PC-9 (cell line): ENCODE data around the gene MSI2. TPM values are rescaled to one million over a fixed set of nuclear protein-coding genes. Genes with fewer than 3 reads are reported as not detected.

ENCODE experiments used
- BruUV-seq: library from RNA; stranded (reverse); fragments of 400-500 nt; replicated peaks from 2 replicates; lab custom pipeline; 2021; lab: Mats Ljungman, UMichigan
- CTCF ChIA-PET: fragments of 300-600 bp; sonication (Branson Sonifier 250); formaldehyde crosslinking; loops from one replicate; lab custom pipeline; 2022; ENCODE audit warnings: antibody characterized with exemption; lab: Charles Lee
- POLR2A ChIA-PET: fragments of 300-600 bp; sonication (Branson Sonifier 250); formaldehyde crosslinking; loops from one replicate; lab custom pipeline; 2022; ENCODE audit warnings: antibody characterized with exemption; ENCODE audit not compliant: unreplicated experiment; lab: Charles Lee
- DNase-seq, 2 experiments: peaks; one replicate each; pipeline versions ENCODE4 v3.0.0 to v3.0.0-alpha.2; 2015 to 2022; ENCODE audit warnings: mixed read lengths in 1 of 2
- H2AFZ ChIP-seq: fragments of 200-600 bp; sonication (generic); 2 replicates; pipeline ENCODE4 v1.8.1; 2017; ENCODE audit warnings: antibody characterized with exemption
- H3F3A ChIP-seq: fragments of 200-600 bp; sonication (generic); 2 replicates; pipeline ENCODE4 v1.8.1; 2017; ENCODE audit warnings: antibody characterized with exemption, mild to moderate bottlenecking, low read depth; ENCODE audit not compliant: insufficient read depth
- H3K27ac ChIP-seq: fragments of 200-600 bp; sonication (generic); 2 replicates; pipeline ENCODE4 v1.6.1; 2016; ENCODE audit warnings: mixed run types
- H3K27me3 ChIP-seq: fragments of 200-600 bp; sonication (generic); 2 replicates; pipeline ENCODE4 v1.6.1; 2016; ENCODE audit warnings: low read depth, mixed run types; ENCODE audit not compliant: insufficient read depth
- H3K36me3 ChIP-seq: fragments of 200-600 bp; sonication (generic); 2 replicates; pipeline ENCODE4 v1.6.1; 2016; ENCODE audit warnings: low read depth, mixed run types
- H3K4me1 ChIP-seq: fragments of 200-600 bp; sonication (generic); replicated peaks from 2 replicates; pipeline ENCODE4 v1.6.1; 2016; ENCODE audit warnings: mixed run types; ENCODE audit not compliant: insufficient read depth
- H3K4me2 ChIP-seq: fragments of 200-600 bp; sonication (generic); 2 replicates; pipeline ENCODE4 v1.6.1; 2017; ENCODE audit warnings: mixed run types
- H3K4me3 ChIP-seq: fragments of 200-600 bp; sonication (generic); 2 replicates; pipeline ENCODE4 v1.6.1; 2016; ENCODE audit warnings: mixed run types
- H3K79me2 ChIP-seq: fragments of 200-600 bp; sonication (generic); 2 replicates; pipeline ENCODE4 v1.6.1; 2017; ENCODE audit warnings: low read depth, mixed run types
- H3K9me2 ChIP-seq: fragments of 200-600 bp; sonication (generic); 2 replicates; pipeline ENCODE4 v1.8.1; 2017; ENCODE audit warnings: mild to moderate bottlenecking; ENCODE audit not compliant: insufficient read depth
- H3K9me3 ChIP-seq: fragments of 200-600 bp; sonication (generic); 2 replicates; pipeline ENCODE4 v1.8.1; 2016; ENCODE audit warnings: low read depth; ENCODE audit not compliant: insufficient read depth
- H4K20me1 ChIP-seq: fragments of 200-600 bp; sonication (generic); 2 replicates; pipeline ENCODE4 v1.8.1; 2017; ENCODE audit not compliant: insufficient read depth
- EZH2 ChIP-seq: fragments of 200-600 bp; sonication (generic); IDR thresholded peaks from 2 replicates; pipeline ENCODE4 v1.8.0; 2017; ENCODE audit warnings: antibody characterized with exemption, low read depth
- intact Hi-C: fragments of 100-400 bp; cut with micrococcal nuclease; formaldehyde crosslinking; loops from one replicate; pipeline ENCODE4 v1.10.0; 2022; ENCODE audit not compliant: unreplicated experiment
- total RNA-seq: library from RNA; stranded (reverse); gene quantifications from 2 replicates; pipeline ENCODE4 v1.2.3, GENCODE V29; 2021
- TF ChIP-seq, protein P1 (sequence below): fragments of 200-600 bp; sonication (generic); conservative IDR thresholded peaks from 2 replicates; pipeline ENCODE4 v1.6.1; 2017; ENCODE audit warnings: mixed run types, antibody characterized with exemption, mild to moderate bottlenecking, moderate library complexity

MSI2 gene
- total RNA-seq, 1 experiment from 2014 or later, result 15.7 TPM

DNA sequence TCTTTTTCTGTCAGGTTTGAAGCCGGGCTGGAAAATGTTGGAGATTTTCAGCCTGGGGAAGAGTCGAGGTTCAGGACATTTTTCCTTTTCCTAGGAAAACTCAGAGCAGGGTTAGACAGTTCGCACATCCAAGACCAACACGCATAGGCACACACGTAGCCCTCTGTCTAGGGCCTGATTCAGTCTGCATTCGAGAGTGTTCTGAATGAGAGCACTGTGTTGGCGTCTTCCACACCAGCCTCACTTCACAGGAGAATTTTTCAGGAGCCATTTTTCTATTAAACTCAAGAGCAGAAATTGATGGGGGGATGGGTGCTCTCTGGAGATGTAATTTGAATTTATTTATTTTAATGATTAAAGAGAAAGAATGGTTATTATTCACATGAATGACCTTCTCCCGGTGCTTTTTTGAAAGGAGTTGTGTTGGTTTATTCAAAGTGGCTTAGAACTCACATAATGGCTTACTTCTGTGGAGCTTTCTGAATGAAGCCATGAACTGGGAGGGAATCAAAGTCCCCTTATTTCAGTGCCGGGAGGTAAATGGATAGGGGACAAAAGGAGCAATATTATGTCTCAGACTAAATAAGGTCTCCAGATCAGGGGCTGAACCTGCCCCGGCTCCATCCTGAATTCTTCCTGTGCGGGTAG lies 294.5 kb downstream of the MSI2 start:
- H2AFZ ChIP-seq, result no peak overlapping the region
- H3K4me3 ChIP-seq, result no peak overlapping the region
- TF ChIP-seq, protein P1, sequence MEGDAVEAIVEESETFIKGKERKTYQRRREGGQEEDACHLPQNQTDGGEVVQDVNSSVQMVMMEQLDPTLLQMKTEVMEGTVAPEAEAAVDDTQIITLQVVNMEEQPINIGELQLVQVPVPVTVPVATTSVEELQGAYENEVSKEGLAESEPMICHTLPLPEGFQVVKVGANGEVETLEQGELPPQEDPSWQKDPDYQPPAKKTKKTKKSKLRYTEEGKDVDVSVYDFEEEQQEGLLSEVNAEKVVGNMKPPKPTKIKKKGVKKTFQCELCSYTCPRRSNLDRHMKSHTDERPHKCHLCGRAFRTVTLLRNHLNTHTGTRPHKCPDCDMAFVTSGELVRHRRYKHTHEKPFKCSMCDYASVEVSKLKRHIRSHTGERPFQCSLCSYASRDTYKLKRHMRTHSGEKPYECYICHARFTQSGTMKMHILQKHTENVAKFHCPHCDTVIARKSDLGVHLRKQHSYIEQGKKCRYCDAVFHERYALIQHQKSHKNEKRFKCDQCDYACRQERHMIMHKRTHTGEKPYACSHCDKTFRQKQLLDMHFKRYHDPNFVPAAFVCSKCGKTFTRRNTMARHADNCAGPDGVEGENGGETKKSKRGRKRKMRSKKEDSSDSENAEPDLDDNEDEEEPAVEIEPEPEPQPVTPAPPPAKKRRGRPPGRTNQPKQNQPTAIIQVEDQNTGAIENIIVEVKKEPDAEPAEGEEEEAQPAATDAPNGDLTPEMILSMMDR, result no peak
- no peak for TF ChIP-seq EZH2
- DNase-seq, result no peak
- peaks cover 23% of the 10 kb centered on the region for H3K27me3 ChIP-seq
- no peaks in the 10 kb centered on the region for H3K36me3 ChIP-seq
- intact Hi-C loops, result no loop called here
- H3K27ac ChIP-seq, result no peak overlapping the region
- no TSS peak for BruUV-seq
- H3K4me1 ChIP-seq, result no peaks in the 10 kb centered on the region
- CTCF ChIA-PET, result no interaction called here
- peaks cover 7% of the 10 kb centered on the region; the same call in 1 of the 2 replicates for H4K20me1 ChIP-seq
- no peaks in the 10 kb centered on the region for H3F3A ChIP-seq
- H3K4me2 ChIP-seq, result no peak overlapping the region
- POLR2A ChIA-PET, result no interaction called here
- H3K9me3 ChIP-seq, result no peaks in the 10 kb centered on the region
- H3K9me2 ChIP-seq, result no peaks in the 10 kb centered on the region
- no peaks in the 10 kb centered on the region for H3K79me2 ChIP-seq

DNA sequence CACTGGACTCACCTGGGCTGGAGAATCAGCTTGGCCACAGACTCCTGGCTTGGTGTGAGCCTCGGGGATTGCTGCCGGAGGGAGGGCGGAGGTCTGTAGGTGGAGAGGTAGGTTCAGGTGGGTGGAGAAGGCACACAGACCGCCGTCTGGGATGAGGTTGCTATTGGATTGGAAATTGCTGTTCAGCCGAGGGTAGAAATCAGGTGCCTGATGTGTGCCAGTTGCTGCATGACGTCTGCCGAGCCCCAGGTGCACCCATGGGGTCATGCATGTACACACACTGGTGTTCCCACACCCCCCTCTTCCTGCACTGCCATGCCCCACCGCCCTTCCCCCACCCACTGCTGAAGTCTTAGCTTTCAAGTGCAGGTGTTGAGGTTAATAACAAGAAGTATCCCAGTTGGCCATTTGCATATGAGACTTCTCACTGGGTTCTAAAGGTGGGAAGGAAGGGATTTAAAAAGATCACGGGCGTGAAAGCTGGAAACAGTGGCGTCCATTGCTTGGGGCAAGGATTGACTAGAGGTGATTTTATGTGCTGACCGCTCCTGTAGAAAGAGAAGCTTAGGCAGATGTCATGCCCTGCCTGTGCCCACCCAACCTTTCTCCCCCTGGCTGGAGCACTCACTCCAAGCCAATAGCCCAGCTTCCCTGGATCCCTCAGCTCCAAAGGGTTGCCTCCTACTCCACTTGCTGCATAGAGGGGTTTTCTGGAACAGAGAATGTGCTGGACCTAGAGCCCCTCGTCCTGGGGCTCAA lies 295.2 kb downstream of the MSI2 start:
- Histone ChIP-seq H3K4me2 (no peak overlapping the region), H3K9me3 (no peaks in the 10 kb centered on the region), H3K36me3 (no peaks in the 10 kb centered on the region), H3K4me3 (no peak overlapping the region), H3K27me3 (peaks cover 23% of the 10 kb centered on the region), H2AFZ (no peak overlapping the region), H3K27ac (no peak overlapping the region), H3K4me1 (no peaks in the 10 kb centered on the region), H3K9me2 (no peaks in the 10 kb centered on the region), H3F3A (no peaks in the 10 kb centered on the region), H3K79me2 (no peaks in the 10 kb centered on the region), H4K20me1 (peaks cover 7% of the 10 kb centered on the region; the same call in 1 of the 2 replicates)
- no TSS peak for BruUV-seq
- ChIA-PET POLR2A (interaction anchor here (0.6 kb wide), 1 partner anchor 32 kb away, joined by 5 read pairs; no protein-coding TSS in a partner anchor), CTCF (no interaction called here)
- intact Hi-C loops, result no loop called here
- TF ChIP-seq, protein P1, result no peak
- no peak for TF ChIP-seq EZH2
- no peak for DNase-seq

DNA sequence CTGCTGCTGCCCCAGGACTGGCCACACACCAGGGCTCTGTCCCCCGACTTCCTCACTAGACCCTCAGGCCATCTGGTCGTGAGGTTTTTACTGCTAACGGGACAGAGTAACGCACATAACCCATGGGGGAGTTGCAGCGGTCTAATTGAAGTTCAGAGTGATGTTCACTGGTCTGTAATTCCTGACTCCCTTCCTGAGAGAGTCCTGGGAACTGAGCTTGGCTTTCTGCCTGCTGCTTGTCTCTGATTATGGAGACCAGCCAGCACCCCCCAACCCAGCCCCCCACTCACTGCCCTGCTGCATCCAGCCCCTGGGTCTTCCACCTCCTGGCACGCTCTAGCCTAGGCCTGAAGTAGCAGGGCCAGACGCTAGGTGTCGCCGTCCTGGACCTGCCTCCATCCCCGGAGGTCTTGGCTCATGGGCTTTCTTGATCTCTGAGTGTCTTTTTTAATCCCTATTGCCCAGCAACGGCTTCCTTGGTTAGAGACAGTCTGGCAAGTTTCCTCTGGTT lies 295.8 kb downstream of the MSI2 start:
- H3K36me3 ChIP-seq, result no peaks in the 10 kb centered on the region
- no peaks in the 10 kb centered on the region for H3F3A ChIP-seq
- ChIA-PET CTCF (no interaction called here), POLR2A (interaction anchor here (0.6 kb wide), 1 partner anchor 32 kb away, joined by 5 read pairs; no protein-coding TSS in a partner anchor)
- no peak overlapping the region for H2AFZ ChIP-seq
- intact Hi-C loops, result no loop called here
- H3K4me1 ChIP-seq, result no peaks in the 10 kb centered on the region
- H4K20me1 ChIP-seq, result peaks cover 4% of the 10 kb centered on the region; the same call in 1 of the 2 replicates
- H3K9me2 ChIP-seq, result no peaks in the 10 kb centered on the region
- BruUV-seq, result no TSS peak
- TF ChIP-seq, protein P1, result 0 out of 2 replicates have a peak, but pooled peaks have one; percentile 33
- no peak for TF ChIP-seq EZH2
- H3K9me3 ChIP-seq, result no peaks in the 10 kb centered on the region
- no peak overlapping the region for H3K4me3 ChIP-seq
- H3K27ac ChIP-seq, result no peak overlapping the region
- peak in 1 of 2 experiments; percentile 26 for DNase-seq
- H3K27me3 ChIP-seq, result peaks cover 23% of the 10 kb centered on the region
- H3K79me2 ChIP-seq, result no peaks in the 10 kb centered on the region
- H3K4me2 ChIP-seq, result no peak overlapping the region
